GM12878 (cell line): ENCODE measurements around the gene GNAQ. TPM values are rescaled to one million over a fixed set of nuclear protein-coding genes. Genes with fewer than 3 reads are reported as not detected.

Source experiments
- ATAC-seq: fragments of 200-7000 bp; cut with Tn5 transposase; 3 replicates; pipeline ENCODE4 v1.9.1; 2020; ENCODE audit warnings: mild to moderate bottlenecking, moderate library complexity
- BruUV-seq: library from RNA; stranded (reverse); fragments of 400-500 nt; replicated peaks from 2 replicates; lab custom pipeline; 2021; lab: Mats Ljungman, UMichigan
- CTCF ChIA-PET: fragments of 300-600 bp; sonication (Branson Sonifier 250); formaldehyde crosslinking; extraction: SDS; loops from one replicate; lab custom pipeline; 2021; ENCODE audit warnings: inconsistent platforms; lab: Yijun Ruan, JAX
- POLR2A ChIA-PET: fragments of 350-600 bp; formaldehyde crosslinking; extraction: SDS; loops from one replicate; lab custom pipeline; 2021; ENCODE audit warnings: inconsistent platforms; lab: Charles Lee
- RAD21 ChIA-PET: fragments of 300-600 bp; sonication (Branson Sonifier 250); formaldehyde crosslinking; loops from one replicate; lab custom pipeline; 2023; ENCODE audit warnings: antibody characterized with exemption; ENCODE audit not compliant: unreplicated experiment; lab: Charles Lee
- SMC1A ChIA-PET: fragments of 300-600 bp; sonication (Branson Sonifier 250); formaldehyde crosslinking; loops from one replicate; lab custom pipeline; 2023; ENCODE audit not compliant: unreplicated experiment, uncharacterized antibody; lab: Charles Lee
- DNase-seq: peaks from one replicate; pipeline ENCODE4 v3.0.0-alpha.2; 2011; ENCODE audit warnings: low read depth, low spot score
- FAIRE-seq: peaks from 3 replicates; lab custom pipeline; 2011; peaks lifted over from hg19 to GRCh38; lab: Jason Lieb, UNC
- H2AFZ ChIP-seq: 2 replicates; pipeline ENCODE4 v1.6.0; 2011; ENCODE audit warnings: low read depth, low read length, control low read depth; ENCODE audit not compliant: control insufficient read depth
- H3K27ac ChIP-seq: 2 replicates; pipeline ENCODE4 v1.5.1; 2011; ENCODE audit warnings: control low read depth; ENCODE audit not compliant: control insufficient read depth, insufficient read depth
- H3K27me3 ChIP-seq, 2 experiments: replicated peaks in 1 of 2; 2 replicates each; pipeline versions ENCODE4 v1.6.0 to v1.6.1; 2011; ENCODE audit warnings: low read length in 1 of 2; ENCODE audit not compliant: control insufficient read depth in 2 of 2, insufficient read depth in 2 of 2
- H3K36me3 ChIP-seq, 2 experiments: 2 replicates each; pipeline ENCODE4 v1.5.1; 2011; ENCODE audit warnings: low read length in 1 of 2; ENCODE audit not compliant: control insufficient read depth in 2 of 2, insufficient read depth in 2 of 2
- H3K4me1 ChIP-seq: 2 replicates; pipeline ENCODE4 v1.6.1; 2011; ENCODE audit warnings: mild to moderate bottlenecking, low read length, moderate library complexity, mixed read lengths; ENCODE audit not compliant: control insufficient read depth, insufficient read depth
- H3K4me2 ChIP-seq: 2 replicates; pipeline ENCODE4 v1.6.0; 2011; ENCODE audit warnings: control low read depth; ENCODE audit not compliant: control insufficient read depth, insufficient read depth
- H3K4me3 ChIP-seq: fragments of 200-600 bp; sonication (generic); 2 replicates; pipeline ENCODE4 v1.5.1; 2016
- H3K79me2 ChIP-seq: 2 replicates; pipeline ENCODE4 v1.6.0; 2011; ENCODE audit warnings: low read length; ENCODE audit not compliant: control insufficient read depth, insufficient read depth
- H3K9ac ChIP-seq: 2 replicates; pipeline ENCODE4 v1.8.0; 2011; ENCODE audit warnings: low read length, control low read depth, mixed read lengths; ENCODE audit not compliant: control insufficient read depth, insufficient read depth
- H3K9me3 ChIP-seq: replicated peaks from 3 replicates; pipeline ENCODE4 v1.5.1; 2011; ENCODE audit warnings: mild to moderate bottlenecking, low read length; ENCODE audit not compliant: control insufficient read depth, insufficient read depth
- H4K20me1 ChIP-seq: 2 replicates; pipeline ENCODE4 v1.6.0; 2011; ENCODE audit not compliant: control insufficient read depth, insufficient read depth
- EED ChIP-seq: sonication (generic); IDR thresholded peaks from 2 replicates; pipeline ENCODE4 v1.6.1; 2016; ENCODE audit warnings: antibody characterized with exemption, low read depth
- MLLT1 ChIP-seq: fragments of 450-650 bp; IDR thresholded peaks from 2 replicates; pipeline ENCODE4 v1.6.1; 2016; ENCODE audit warnings: mild to moderate bottlenecking
- SMAD5 ChIP-seq: IDR thresholded peaks from 2 replicates; pipeline ENCODE4 v1.6.1; 2016; ENCODE audit warnings: antibody characterized with exemption, low read depth
- ZNF24 ChIP-seq: fragments of 450-650 bp; IDR thresholded peaks from 2 replicates; pipeline ENCODE4 v1.6.1; 2017; ENCODE audit warnings: antibody characterized with exemption, mild to moderate bottlenecking
- WGBS: methylation state at CpG from one replicate; pipeline ENCODE4 v1.1.6; 2016; ENCODE audit warnings: low lambda C conversion rate; ENCODE audit not compliant: insufficient replicate concordance, insufficient coverage; ENCODE audit errors: missing lambda C conversion rate; 5-methylcytosine and 5-hydroxymethylcytosine counted together
- in situ Hi-C: fragments of 300-500 bp; cut with MboI; formaldehyde crosslinking; loops from 9 replicates; pipeline ENCODE4 v1.14.3; 2018; ENCODE audit warnings: mixed read lengths
- intact Hi-C: fragments of 100-400 bp; cut with micrococcal nuclease; formaldehyde crosslinking; loops from one replicate; pipeline ENCODE4 v1.14.2; 2022; ENCODE audit not compliant: unreplicated experiment
- polyA plus RNA-seq, 11 experiments: library from polyadenylated mRNA; depleted of rRNA in 4 of 11; unstranded in 6 of 11; stranded (reverse) in 5 of 11; fragments of >200 nt; fragmentation: Nextera tagmentation in 4 of 11; fragmentation: Illumina TruSeq in 1 of 11; extraction: Ambion mirVana in 4 of 11; extraction: Trizol in 1 of 11; gene quantifications; 1 replicate in 1 of 11; 2 replicates in 10 of 11; pipeline versions ENCODE4 v1.2.1 to v1.2.3, GENCODE V29; 2011 to 2016; ENCODE audit warnings: inconsistent platforms in 2 of 11, missing spikeins in 2 of 11, low read depth in 1 of 11
- total RNA-seq, 4 experiments: library from RNA; depleted of rRNA in 3 of 4; stranded (reverse); fragments of >200 nt in 3 of 4; fragmentation: Illumina TruSeq in 1 of 4; extraction: Trizol in 1 of 4; gene quantifications; 2 replicates each; pipeline versions ENCODE4 v1.2.1 to v1.2.3, GENCODE V29; 2013 to 2021

Gene GNAQ
- total and polyA plus RNA-seq, 10 of the 15 experiments (the other 5 are each of a cell fraction or from before 2014, with no cell fraction given) = 0.15 to 47.2 (median 0.49) TPM

- Histone ChIP-seq H3K27me3 (no peaks in the 10 kb centered on the region), H3K9ac (no peak overlapping the region), H3K4me1 (no peaks in the 10 kb centered on the region), H2AFZ (no peak overlapping the region), H3K9me3 (no peaks in the 10 kb centered on the region), H3K4me2 (no peak overlapping the region), H3K79me2 (no peaks in the 10 kb centered on the region), H3K4me3 (no peak overlapping the region), H3K27ac (no peak overlapping the region), H4K20me1 (no peaks in the 10 kb centered on the region), H3K36me3 (no peaks in the 10 kb centered on the region)
- ATAC-seq (0 out of 3 replicates have a peak, but pooled peaks have one; percentile 16), FAIRE-seq (no peak), DNase-seq (no peak)
- RAD21 ChIA-PET = interaction anchor here (1.2 kb wide), 1 partner anchor 325 kb away, joined by 3 read pairs; no protein-coding TSS in a partner anchor
- no TSS peak for BruUV-seq
- intact Hi-C loops = no loop called here
- in situ Hi-C loops = no loop called here
- POLR2A ChIA-PET = no interaction called here
- 0 out of 2 replicates have a peak, but pooled peaks have one; percentile 34 for TF ChIP-seq MLLT1
- no peak for TF ChIP-seq SMAD5
- SMC1A ChIA-PET = interaction anchor here (0.7 to 1.4 kb wide), 2 partner anchors 20 to 124 kb away, joined by 3 read pairs; no protein-coding TSS in a partner anchor
- CTCF ChIA-PET = no interaction called here
- 5% methylated on average over 2 of the region's 2 CpGs for WGBS
These were observed 321.3 kb downstream of the GNAQ start for GRCh38 chr9:77710316-77710715.

- TF ChIP-seq ZNF24 (peak; percentile 64), EED (no peak)
- H3K79me2 ChIP-seq = no peaks in the 10 kb centered on the region
- intact Hi-C loops (no loop called here), in situ Hi-C loops (no loop called here)
- ATAC-seq (no peak), DNase-seq (no peak), FAIRE-seq (no peak)
- H3K4me2 ChIP-seq = no peak overlapping the region
- no peaks in the 10 kb centered on the region for H3K4me1 ChIP-seq
- POLR2A ChIA-PET = no interaction called here
- H2AFZ ChIP-seq = no peak overlapping the region
- H3K9me3 ChIP-seq = no peaks in the 10 kb centered on the region
- H3K4me3 ChIP-seq = no peak overlapping the region
- H3K27me3 ChIP-seq = no peaks in the 10 kb centered on the region
- no TSS peak for BruUV-seq
- no peaks in the 10 kb centered on the region for H3K36me3 ChIP-seq
- CTCF ChIA-PET = no interaction called here
- no peak overlapping the region for H3K27ac ChIP-seq
- 29% methylated on average over 1 of the region's 1 CpG for WGBS
- no peak overlapping the region for H3K9ac ChIP-seq
- RAD21 ChIA-PET = no interaction called here
- H4K20me1 ChIP-seq = no peaks in the 10 kb centered on the region
- SMC1A ChIA-PET = interaction anchor here (1.0 kb wide), 1 partner anchor 133 kb away, joined by 3 read pairs; no protein-coding TSS in a partner anchor
These were observed 323.4 kb downstream of the GNAQ start for GRCh38 chr9:77708064-77708815.
